NCI-H446 treated with DMSO at 0.1 percent for 48 hours (cell line): Measurements from ENCODE around the gene CA12.
"Not testable (repeated sequence)": the region's sequence is repeated elsewhere in the genome, so short reads cannot be mapped to it uniquely, and the experiment has no call there.

Source experiments
- DNase-seq: peaks from one replicate; lab custom pipeline; 2025; lab: John Stamatoyannopoulos, UW

Gene CA12

GRCh38 chr15:63335543-63336240 is 46.0 kb downstream of the CA12 start:
- no peak for DNase-seq

DNA sequence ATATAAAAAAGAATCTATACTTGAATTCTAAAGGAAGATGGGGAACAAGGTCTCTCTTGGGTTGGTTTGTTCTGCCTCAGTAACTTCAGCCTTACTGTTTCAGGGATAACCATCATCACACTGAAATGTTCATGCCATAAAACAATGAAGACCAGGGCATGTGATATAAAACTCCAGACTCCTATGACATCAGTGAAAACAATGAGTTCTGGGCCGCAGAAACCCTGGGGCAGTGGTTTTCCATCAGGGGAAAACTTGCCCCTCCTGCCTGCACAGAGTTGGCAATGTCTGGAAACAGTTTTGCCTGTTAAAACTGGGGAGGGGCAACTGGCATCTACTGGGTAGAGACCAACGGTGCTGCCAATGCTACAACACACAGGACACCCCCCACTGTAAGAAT is 46.8 kb downstream of the CA12 start:
- no peak for DNase-seq

- peak; percentile 47 for DNase-seq
These were observed 49.1 kb downstream of the CA12 start for GRCh38 chr15:63332367-63333124.

- no peak for DNase-seq
These were observed 50.2 kb downstream of the CA12 start for GRCh38 chr15:63331456-63331855.

GRCh38 chr15:63330926-63331325 is 50.7 kb downstream of the CA12 start:
- no peak for DNase-seq

DNA sequence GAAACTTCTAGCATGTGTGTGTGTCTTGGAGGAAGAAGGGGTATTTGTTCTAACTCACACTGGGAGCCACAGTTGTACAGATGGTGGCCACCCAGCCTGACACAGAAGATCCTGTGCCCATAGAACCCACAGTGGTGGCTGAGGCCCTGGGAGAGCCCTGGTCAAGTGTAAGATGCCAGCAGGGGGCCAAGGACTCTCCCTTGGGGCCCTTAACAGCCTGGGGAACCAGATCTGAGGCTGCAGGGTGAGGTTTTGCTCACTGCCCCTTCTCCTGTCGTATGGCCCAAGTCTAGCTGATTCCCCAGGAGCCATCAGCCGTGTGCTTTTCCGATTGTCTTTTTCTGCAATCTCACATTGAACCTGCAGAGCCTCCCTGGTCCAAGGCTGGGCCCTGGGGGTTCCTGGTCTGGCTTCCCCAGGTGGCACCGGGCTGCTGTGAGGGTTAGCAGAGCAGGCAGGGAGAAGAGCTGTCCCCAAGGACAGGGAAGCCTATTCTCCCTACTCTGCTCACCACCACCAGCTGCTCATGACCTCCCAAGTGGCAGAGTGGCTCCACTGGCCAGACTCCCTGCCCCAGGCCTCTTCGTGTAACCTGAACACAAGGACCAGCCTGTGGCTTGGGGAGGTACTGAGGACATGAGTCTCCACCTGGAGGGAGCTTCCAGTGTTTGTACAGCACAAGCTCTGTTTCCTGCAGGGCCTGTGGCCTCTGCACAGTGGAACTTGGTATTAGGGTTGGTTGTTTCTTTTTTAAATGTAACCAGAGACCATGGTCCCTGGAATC is 51.9 kb downstream of the CA12 start:
- DNase-seq = no peak

DNA sequence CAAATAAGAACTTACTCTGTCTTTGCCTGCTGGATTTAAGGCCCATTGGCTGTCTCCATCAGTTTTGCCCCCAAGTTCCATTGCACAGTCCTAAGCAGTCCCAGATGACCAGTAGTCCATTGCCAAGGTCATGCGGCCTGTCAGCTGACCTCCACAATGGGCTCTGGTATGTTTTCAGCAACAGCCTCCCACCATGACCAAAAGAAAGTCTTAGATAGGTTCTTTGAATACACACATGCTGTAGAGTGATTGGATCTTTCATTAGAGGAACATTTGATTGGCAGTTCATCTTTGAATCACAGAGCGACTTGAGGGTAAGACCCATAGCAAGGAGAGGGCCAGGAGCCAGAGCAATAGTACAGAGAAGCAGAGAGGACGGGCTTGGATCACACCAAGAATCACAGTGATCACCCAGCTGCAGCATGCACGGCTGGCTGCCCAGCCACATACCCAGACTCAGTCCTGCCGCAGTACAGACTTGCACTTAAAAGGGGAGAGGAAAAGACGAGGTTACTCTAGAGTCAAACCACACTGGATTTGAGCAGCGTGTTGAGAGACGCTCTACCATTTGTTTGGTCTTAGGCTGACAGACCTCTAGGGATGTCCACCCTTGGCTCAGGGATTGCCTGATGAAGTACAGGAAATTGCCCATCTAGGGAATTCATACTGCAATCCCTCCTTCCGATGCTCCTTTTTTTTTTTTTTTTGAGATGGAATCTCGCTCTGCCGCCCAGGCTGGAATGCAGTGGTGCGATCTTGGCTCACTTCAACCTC is 53.8 kb downstream of the CA12 start:
- DNase-seq = no peak

- no peak for DNase-seq
These were observed 56.9 kb downstream of the CA12 start for GRCh38 chr15:63324770-63325169.

- DNase-seq = no peak
These were observed 57.7 kb downstream of the CA12 start for GRCh38 chr15:63323798-63324563.

DNA sequence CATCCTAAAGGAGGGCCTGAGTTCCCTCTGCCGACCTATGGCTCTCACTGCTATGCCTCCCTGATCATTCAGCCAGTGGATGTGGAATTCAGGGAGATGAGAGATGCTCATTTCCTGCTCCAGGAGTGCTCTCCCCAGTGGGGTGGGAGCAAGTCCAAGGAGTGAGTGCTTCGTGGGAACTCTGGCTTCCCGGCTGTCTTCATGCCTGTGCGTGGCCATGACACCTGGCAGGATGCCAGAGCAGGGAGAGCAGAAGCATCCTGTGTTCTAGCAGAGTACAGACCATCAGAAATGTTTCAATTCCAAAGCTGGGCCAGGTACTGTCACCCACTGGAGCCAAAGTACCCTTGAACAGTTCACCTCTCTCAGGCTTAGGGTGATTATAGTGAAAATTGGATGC is 59.1 kb downstream of the CA12 start:
- no peak for DNase-seq

GRCh38 chr15:63321462-63321861 is 60.2 kb downstream of the CA12 start:
- no peak for DNase-seq

GRCh38 chr15:63320981-63321380 is 60.7 kb downstream of the CA12 start:
- not testable (repeated sequence) for DNase-seq

GRCh38 chr15:63320446-63320845 is 61.2 kb downstream of the CA12 start:
- DNase-seq = not testable (repeated sequence)

DNA sequence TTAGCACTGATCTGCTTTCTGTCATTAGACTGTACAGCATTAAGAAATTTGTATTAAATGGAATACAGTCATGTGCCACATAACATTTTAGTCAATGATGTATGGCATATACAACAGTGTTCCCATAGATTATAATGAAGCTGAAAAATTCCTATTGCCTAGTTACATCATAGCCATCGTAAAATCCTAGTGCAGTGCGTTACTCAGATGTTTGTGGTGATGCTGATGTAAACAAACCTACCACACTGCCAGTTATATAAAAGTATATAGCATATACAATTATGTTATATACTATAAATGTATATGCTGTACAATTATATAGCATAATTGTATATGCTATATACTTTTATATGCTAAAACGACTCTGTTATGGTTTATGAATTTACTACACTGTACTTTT is 62.6 kb downstream of the CA12 start:
- DNase-seq = no peak

- no peak for DNase-seq
These were observed 63.3 kb downstream of the CA12 start for GRCh38 chr15:63318344-63318743.

GRCh38 chr15:63314409-63314808 is 67.2 kb downstream of the CA12 start:
- no peak for DNase-seq

GRCh38 chr15:63313825-63314224 is 67.8 kb downstream of the CA12 start:
- DNase-seq = no peak

DNA sequence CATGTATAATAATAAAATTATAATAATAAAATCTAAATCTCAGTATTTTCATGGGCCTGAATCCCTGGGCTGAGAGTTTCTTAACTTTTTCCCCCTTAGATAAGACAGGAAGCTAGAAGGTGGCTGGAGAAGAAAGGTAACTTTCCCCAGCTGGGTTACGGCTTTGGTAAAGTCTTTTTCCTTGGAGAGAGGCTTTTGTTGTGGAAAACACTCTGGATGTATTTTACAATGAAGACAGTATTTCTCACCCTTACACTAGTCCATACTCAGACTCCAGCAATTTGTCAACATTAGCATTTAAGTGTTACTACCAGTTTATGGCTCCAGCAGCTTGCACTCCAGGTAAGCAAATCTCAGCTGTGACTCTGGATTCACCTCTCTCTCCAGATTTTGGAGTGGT is 69.4 kb downstream of the CA12 start:
- DNase-seq = no peak

DNA sequence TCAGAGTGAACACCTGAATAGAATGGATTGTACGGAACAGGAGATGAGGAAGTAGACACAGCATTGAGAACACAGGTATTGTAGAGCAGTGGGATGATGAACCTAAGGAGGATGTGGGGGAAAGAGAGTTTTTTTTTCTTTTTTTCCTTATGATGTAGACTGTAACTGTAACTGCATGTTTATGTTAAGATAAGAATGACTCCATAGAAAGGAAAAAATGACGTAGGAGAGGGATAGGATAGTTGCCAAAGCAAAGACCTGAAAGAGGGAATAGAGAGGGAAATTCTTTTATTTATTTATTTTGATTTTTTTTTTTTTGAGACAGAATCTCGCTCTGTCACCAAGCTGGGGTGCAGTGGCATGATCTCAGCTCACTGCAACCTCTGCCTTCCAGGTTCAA is 71.0 kb downstream of the CA12 start:
- DNase-seq = no peak

DNA sequence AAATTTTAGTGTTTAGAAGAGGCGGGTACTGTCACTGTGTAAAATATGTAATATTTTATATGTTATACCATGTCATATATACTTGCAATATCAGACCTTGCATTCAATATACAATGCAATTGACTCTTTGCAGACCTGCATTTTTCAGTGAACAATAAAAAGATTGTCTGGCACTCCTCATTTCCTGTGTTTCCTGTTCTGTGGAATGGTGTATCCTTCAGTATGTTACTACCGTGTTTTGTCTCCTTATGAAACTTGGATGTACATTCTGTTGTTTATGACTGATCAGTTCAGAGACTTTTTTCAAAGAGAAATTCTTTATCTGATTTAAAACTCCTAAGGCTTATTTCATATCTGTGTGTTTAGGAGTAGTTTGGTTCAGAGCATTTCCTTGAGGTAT is 72.7 kb downstream of the CA12 start:
- no peak for DNase-seq

GRCh38 chr15:63308491-63308890 is 73.2 kb downstream of the CA12 start:
- no peak for DNase-seq
